Measurements from ENCODE around the gene PZP.

GRCh38 chr12:9163392-9163791 lies 44.8 kb downstream of the PZP start:
- TF ChIP-seq CTCF (IDR thresholded peaks at IDR 0.05), result no peak
- TF ChIP-seq EP300 (IDR thresholded peaks at IDR 0.05), result no peak
- no peak for TF ChIP-seq POLR2A (IDR thresholded peaks at IDR 0.05)
- TF ChIP-seq POLR2AphosphoS5 (IDR thresholded peaks at IDR 0.05), result no peak
